Endothelial cell of coronary artery (primary cell): ENCODE results near the gene KIAA1210. TPM values are rescaled to one million over a fixed set of nuclear protein-coding genes. Genes with fewer than 3 reads are reported as not detected.

ENCODE experiments used
- total RNA-seq: library from RNA; depleted of rRNA; stranded (reverse); fragments of >200 nt; gene quantifications from 2 replicates; pipeline ENCODE4 v1.2.3, GENCODE V29; 2014

KIAA1210 gene
- total RNA-seq, result not detected in 2 replicates

GRCh38 chrX:119127650-119128049 lies at the start of gene KIAA1210:
TSS of gene KIAA1210 (minus strand) at chrX:119127812. CDS start at chrX:119123642, 4,170 bp downstream.

GRCh38 chrX:119072744-119073143 lies 54.9 kb downstream of the KIAA1210 start, which contains the start of gene CT47C1:
TSS of gene CT47C1 (plus strand) at chrX:119072993. CDS start at chrX:119073226, 233 bp downstream.

Other genes with a start within 250 kb of the KIAA1210 start
- 6.2 and 6.5 TPM in 2 replicates for gene LONRF3, start 153.2 kb downstream of the KIAA1210 start, total RNA-seq
- gene CT47C1, start 54.8 kb downstream of the KIAA1210 start, total RNA-seq, result not detected in 2 replicates
- 84.1 and 86.4 TPM in 2 replicates for gene PGRMC1, start 108.5 kb upstream of the KIAA1210 start, total RNA-seq